AG04449 (cell line): ENCODE measurements around the gene SIRT6.

Source experiments
- CTCF ChIA-PET: fragments of 350-600 bp; formaldehyde crosslinking; extraction: SDS; loops from one replicate; lab custom pipeline; 2021; ENCODE audit warnings: antibody characterized with exemption; lab: Yijun Ruan, JAX
- POLR2A ChIA-PET: fragments of 400-600, 350-600 bp; formaldehyde crosslinking; extraction: SDS; loops from one replicate; lab custom pipeline; 2020; ENCODE audit warnings: antibody characterized with exemption, inconsistent platforms; lab: Yijun Ruan, JAX
- DNase-seq: peaks from one replicate; pipeline ENCODE4 v3.0.0-alpha.2; 2010; ENCODE audit warnings: low read depth, low spot score
- H3K4me3 ChIP-seq: 2 replicates; pipeline ENCODE4 v1.5.1; 2011; ENCODE audit warnings: low read depth, mild to moderate bottlenecking, control low read depth, low read length
- TF ChIP-seq, protein P1 (sequence below): IDR thresholded peaks from one replicate; pipeline ENCODE4 v1.5.1; 2011; ENCODE audit warnings: mild to moderate bottlenecking, moderate library complexity, low read length, control low read depth, inconsistent platforms; ENCODE audit not compliant: insufficient read depth; ENCODE audit errors: missing control alignments

SIRT6 gene

DNA sequence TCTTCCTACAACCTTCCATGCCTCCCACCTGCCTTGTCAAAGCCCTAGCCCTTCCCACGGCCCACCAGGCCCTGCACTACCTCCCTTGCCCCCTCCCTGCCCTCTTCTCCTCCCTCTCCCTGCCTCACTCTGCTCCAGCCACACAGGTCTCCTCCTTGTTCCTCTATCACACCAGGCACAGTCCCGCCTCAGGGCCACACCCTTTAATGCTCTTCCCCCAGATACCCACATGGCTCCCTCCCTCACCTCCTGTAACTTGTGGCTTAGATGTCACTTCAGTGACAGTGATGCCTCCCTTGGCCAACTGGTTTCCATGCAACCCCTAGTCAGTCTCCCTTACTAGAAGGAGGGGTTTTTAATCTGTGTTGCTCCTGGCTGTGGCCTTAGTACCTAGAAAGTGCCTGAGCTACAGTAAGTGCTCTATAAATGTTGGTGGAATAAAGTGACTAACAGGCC, 1.3 kb downstream of the SIRT6 start:
- H3K4me3 ChIP-seq, result peak overlapping the region; percentile 93
- no peak for DNase-seq
- TF ChIP-seq, protein P1, sequence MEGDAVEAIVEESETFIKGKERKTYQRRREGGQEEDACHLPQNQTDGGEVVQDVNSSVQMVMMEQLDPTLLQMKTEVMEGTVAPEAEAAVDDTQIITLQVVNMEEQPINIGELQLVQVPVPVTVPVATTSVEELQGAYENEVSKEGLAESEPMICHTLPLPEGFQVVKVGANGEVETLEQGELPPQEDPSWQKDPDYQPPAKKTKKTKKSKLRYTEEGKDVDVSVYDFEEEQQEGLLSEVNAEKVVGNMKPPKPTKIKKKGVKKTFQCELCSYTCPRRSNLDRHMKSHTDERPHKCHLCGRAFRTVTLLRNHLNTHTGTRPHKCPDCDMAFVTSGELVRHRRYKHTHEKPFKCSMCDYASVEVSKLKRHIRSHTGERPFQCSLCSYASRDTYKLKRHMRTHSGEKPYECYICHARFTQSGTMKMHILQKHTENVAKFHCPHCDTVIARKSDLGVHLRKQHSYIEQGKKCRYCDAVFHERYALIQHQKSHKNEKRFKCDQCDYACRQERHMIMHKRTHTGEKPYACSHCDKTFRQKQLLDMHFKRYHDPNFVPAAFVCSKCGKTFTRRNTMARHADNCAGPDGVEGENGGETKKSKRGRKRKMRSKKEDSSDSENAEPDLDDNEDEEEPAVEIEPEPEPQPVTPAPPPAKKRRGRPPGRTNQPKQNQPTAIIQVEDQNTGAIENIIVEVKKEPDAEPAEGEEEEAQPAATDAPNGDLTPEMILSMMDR, result no peak
- ChIA-PET CTCF (interaction anchor here (1.1 kb wide), 1 partner anchor 41 kb away, joined by 8 read pairs; no protein-coding TSS in a partner anchor), POLR2A (interaction anchor here (0.6 kb wide), 1 partner anchor 174 kb away, joined by 4 read pairs; no protein-coding TSS in a partner anchor)

DNA sequence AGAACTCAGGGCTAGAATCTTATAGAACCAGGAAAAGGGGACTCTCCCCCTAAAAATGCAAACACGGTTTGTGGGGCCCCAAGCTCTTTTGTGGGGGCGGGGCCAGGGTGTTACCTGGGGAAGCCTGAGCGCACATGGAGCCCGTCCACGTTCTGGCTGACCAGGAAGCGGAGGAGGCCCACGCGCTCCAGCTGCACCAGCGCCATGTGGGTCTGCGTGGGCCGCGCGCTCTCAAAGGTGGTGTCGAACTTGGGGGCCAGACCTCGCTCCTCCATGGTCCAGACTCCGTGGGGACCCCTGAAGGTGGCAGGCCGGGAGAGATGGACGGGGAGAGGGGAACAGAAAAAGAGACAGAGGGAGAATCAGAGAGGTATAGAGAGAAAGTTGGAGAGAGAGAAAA, 3.4 kb downstream of the SIRT6 start:
- H3K4me3 ChIP-seq, result no peak overlapping the region
- CTCF ChIA-PET, result interaction anchor here (1.2 kb wide), 1 partner anchor 9 kb away, joined by 3 read pairs; no protein-coding TSS in a partner anchor
- TF ChIP-seq, protein P1, result no peak
- POLR2A ChIA-PET, result no interaction called here
- no peak for DNase-seq

DNA sequence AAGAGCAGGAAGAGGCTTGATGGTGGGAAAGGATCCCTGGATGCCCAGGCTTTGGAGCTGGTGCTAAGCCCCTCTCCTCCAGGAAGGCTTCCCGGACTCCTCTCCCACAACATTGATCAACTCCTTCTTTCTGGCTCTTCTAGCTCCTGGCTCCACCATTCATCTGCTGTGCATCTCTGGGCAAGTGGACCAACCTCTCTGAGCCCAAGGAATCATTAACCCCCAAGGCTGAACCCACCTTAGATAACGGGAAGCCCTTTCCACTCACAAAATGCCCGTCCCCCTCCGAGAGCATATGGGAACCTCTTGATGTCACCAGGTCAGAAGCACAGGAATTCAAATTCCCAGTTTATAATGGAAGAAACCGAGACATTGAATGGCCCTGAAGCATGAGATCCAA, 5.2 kb downstream of the SIRT6 start:
- H3K4me3 ChIP-seq, result no peak overlapping the region
- POLR2A ChIA-PET, result no interaction called here
- no peak for DNase-seq
- CTCF ChIA-PET, result interaction anchor here (1.0 to 1.7 kb wide), 3 partner anchors 9 to 12 kb away, joined by 4 to 7 read pairs (median 6); no protein-coding TSS in a partner anchor
- TF ChIP-seq, protein P1, result no peak

DNA sequence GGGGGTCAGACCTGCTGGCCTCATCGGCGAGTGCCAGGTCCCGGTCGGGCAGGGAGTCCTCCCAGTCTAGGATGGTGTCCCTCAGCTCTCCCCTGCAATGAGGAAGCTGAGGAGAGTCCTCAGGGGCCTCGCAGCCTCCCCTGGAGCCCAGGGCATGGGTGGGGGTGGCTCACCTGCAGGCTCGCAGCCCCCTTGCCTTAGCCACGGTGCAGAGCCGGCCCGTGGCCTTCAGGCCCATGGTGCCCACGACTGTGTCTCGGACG, 6.8 kb downstream of the SIRT6 start:
- no peak overlapping the region for H3K4me3 ChIP-seq
- no peak for DNase-seq
- ChIA-PET POLR2A (interaction anchor here (0.8 kb wide), 1 partner anchor 9 kb away, joined by 3 read pairs; no protein-coding TSS in a partner anchor), CTCF (interaction anchor here (1.1 kb wide), 1 partner anchor 12 kb away, joined by 3 read pairs; no protein-coding TSS in a partner anchor)
- TF ChIP-seq, protein P1, result no peak

DNA sequence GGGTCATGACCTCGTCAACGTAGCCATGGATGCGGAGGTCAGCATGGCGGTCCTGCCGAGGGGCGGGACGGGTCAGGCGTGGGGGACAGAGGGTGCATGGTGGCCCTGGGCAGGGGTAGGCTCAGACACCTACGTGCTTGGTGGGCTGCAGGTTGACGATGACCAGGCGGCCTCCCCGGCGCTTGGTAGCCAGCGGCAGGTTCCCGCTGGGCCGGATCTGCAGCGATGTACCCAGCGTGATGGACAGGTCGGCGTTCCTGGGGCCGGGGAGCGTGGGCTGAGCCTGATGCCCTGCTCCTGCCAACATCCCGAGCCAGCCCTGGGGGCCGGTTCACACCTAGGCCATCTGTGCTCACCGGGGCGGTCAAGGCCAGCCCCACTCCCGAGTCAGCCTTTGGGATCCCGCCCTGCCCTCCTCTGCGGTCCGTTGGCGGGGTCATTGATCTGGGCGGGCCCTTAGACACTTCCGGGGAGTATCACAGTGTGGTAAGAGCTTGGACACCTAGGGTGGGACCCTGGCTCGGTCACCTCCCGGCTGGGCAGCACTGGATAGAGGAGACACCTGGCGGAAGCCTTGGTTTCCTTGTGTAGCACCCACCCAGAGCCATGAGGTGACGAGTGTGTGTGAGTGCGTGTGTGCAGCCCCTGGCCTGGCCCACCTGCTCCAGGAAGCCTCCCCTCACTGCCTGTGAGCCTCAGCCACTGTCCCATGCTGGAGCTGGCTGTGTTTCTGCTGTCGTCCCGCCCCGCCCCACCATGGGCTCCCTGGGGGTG, 7.3 kb downstream of the SIRT6 start:
- TF ChIP-seq, protein P1, result no peak
- no peak overlapping the region for H3K4me3 ChIP-seq
- DNase-seq, result no peak
- ChIA-PET POLR2A (interaction anchor here (0.8 kb wide), 1 partner anchor 8 kb away, joined by 3 read pairs; no protein-coding TSS in a partner anchor), CTCF (interaction anchor here (1.1 to 1.3 kb wide), 2 partner anchors 12 to 34 kb away, joined by 3 read pairs; no protein-coding TSS in a partner anchor)

DNA sequence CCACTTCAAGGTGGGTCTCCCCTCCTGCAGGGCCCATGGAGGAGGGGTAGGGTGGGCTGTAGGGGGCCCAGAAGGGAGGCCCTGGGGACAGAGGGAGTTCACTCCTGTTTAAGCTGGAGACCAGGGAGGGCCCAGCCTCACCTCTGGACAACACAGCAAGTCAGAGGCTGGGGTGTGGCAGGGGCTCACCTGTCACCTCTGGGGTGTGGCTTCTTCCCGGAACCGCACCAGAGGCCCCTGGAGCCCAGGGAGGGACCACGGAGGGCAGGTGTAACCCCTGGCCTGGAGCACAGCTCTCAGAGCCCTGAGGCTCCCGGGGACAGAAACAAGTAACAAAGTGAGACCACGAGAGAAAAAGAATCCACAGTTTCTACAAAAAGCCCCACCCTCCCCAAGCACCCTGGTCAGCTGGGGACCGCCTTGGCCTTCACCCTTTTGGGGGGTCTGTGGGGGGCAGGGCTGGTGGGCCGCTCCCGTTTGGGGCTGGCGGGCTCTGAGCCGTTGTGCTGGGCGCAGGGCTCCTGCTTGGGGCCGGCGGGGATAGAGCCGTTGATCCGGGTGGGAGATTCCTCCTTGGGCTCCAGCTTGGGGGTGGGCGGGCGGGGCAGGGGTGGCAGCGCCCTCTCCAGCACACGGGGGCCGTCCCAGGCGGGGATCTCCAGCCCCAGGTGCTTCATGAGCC, 8.0 kb downstream of the SIRT6 start:
- CTCF ChIA-PET, result interaction anchor here (1.3 to 1.5 kb wide), 2 partner anchors 12 to 34 kb away, joined by 3 read pairs; no protein-coding TSS in a partner anchor
- no peak for DNase-seq
- TF ChIP-seq, protein P1, result no peak
- POLR2A ChIA-PET, result no interaction called here
- H3K4me3 ChIP-seq, result no peak overlapping the region
